ENCODE results near the gene CIBAR2.

- TF ChIP-seq POLR2A (IDR thresholded peaks at IDR 0.05; ENCODE audit: low read depth, low read length) (no peak), POLR2AphosphoS5 (IDR thresholded peaks at IDR 0.05; ENCODE audit: low read depth, low read length) (no peak), TAF1 (IDR thresholded peaks at IDR 0.05; ENCODE audit: low read depth, low read length) (no peak), SPI1 (IDR thresholded peaks at IDR 0.05; ENCODE audit: low read depth, low read length) (no peak), POU2F2 (IDR thresholded peaks at IDR 0.05; ENCODE audit: low read depth, low read length) (no peak)
Measured at GRCh38 chr16:85132456-85133289, 20.4 kb upstream of the CIBAR2 start.
